GM19324 (cell line): ENCODE measurements around the gene PRAMEF4.
"Not testable (repeated sequence)": the region's sequence is repeated elsewhere in the genome, so short reads cannot be mapped to it uniquely, and the experiment has no call there.

Experiments
- ATAC-seq: cut with Tn5 transposase; IDR thresholded peaks from one replicate; pipeline ENCODE4 v1.9.1; 2021; ENCODE audit warnings: mild to moderate bottlenecking, moderate library complexity; ENCODE audit not compliant: unreplicated experiment, low FRiP score

PRAMEF4 gene

DNA sequence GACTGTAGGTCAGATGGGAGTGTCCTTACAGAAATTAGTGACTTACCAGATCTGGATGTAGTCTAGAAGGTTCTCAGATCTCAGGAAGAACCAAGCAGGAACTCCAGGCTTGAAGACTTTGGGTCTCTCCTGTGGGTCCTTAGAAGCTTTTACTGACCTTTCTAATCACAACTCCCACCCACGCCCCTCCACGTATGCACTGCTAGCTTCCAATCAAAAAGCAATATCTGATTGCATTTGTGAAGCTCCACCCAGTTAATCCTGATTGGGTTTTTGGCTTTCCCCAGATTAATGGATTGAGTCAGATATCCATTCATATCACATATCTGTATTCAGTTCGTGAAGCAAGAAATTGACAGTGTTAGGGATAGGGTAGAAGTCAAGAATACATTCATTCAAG, at the start of gene PRAMEF4:
Gene PRAMEF4 (minus strand): TSS at position 101 of the 400 bp plus-strand sequence. CDS start 2,807 bp downstream, outside the sequence.
- not testable (repeated sequence) for ATAC-seq

DNA sequence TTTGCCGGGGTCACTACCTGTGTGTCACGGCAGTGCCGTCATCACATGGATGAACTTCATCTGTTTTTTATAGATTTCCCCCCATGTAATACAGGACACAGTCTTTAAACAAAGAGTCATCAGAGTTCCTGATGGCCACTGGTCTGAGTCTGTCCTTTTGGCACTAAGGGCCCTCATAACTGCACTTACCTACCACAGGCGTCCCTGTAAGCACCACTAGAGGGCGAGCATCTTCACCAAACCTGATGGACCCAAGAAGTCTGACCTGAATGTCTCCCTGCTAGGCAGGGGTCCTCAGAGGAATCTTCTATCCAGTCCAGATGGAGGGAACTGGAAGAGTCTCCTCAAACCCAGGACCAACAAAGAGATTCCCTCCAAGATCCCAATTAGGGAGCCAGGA, 38.4 kb upstream of the PRAMEF4 start:
- ATAC-seq: not testable (repeated sequence)

DNA sequence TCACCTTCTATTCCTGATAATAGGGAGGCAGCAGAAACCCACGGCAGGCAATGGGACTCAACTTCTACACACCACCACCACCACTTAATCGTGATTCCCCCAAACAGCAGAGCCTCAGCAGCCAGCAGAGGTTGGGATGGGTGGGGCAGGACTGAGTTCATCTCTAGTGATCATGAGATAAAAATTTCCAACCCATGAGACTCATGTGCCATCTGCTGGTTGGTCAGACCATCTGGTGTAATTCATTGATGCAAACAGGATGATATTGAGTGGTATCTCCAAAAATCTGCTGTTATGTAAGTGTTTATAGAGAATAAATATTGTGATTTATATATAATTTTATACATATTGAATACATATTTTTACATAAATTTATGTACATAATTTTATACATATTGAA, 35.7 kb upstream of the PRAMEF4 start:
- ATAC-seq: not testable (repeated sequence)

DNA sequence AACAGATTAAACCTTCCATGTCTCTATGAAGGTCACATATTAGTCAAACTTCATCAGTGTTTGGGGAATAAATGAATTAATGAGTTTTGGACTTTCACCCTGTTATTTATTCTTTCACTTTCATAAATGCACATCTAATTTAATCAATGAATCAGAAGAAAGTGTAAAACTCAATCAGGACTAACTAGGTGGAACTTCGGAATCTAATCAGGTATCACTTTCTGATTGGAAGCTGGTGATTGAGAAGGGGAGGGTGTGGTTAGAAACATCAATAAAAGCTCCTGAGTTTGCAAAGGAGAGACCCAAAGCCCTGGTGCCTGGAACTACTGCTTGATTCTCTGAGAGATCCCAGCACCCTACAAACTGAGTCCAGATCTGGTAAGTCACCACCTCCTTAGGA, 30.3 kb upstream of the PRAMEF4 start, which contains the start of gene PRAMEF7:
Gene PRAMEF7 (plus strand): TSS at position 301 of the 400 bp plus-strand sequence. CDS start 1,083 bp downstream, outside the sequence.
- ATAC-seq: not testable (repeated sequence)

DNA sequence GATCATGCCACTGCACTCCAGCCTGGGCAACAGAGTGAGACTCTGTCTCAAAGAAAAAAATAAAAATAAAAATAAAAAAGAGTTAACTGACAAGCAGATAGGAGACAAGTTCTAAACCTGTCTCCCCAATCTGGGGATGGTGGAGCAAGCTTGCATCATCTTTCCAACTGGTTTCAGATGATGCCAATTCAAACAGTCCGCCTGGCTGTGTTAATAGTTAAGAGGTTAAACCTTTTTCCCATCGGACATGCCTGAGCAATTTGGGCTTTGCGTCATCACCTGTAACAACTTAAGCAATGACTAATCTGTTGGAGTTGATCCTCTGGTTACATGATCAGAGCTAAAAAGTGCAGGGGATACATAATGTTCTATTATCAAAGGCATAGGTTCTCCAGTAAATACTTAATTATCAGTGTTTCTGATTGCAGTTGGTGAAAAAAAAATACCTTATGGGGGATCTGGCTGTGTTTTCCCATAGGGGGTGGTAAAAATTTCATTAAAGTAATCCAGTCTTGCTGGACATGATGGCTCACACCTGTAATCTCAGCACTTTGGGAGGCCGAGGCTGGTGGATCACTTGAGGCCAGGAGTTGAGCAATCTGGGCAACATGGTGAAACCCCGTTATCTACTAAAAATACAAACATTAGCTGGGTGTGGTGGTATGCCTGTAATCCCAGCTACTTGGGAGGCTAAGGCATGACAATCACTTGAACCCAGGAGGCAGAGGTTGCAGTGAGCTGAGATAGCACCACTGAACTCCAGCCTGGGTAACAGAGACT, 18.0 kb upstream of the PRAMEF4 start:
- ATAC-seq: not testable (repeated sequence)

DNA sequence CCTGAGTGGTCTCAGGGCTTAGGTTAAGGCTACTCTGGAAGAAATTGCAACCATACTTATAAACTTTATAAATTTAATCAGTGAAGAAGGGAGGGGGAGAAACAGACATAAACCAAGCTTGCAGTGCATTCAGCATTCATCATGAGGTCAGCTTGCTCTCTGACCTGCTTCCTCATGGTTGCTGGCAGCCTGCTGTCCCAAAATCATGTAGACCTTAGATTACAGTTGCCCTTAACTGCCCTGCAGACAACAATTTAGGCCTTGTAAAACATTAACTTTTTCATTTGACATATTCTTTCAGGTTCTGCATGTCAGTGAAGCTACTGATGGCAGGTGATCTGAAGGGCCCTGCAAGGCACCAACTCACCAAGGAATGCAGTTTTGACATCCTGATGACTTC, 13.2 kb upstream of the PRAMEF4 start:
- ATAC-seq: not testable (repeated sequence)

DNA sequence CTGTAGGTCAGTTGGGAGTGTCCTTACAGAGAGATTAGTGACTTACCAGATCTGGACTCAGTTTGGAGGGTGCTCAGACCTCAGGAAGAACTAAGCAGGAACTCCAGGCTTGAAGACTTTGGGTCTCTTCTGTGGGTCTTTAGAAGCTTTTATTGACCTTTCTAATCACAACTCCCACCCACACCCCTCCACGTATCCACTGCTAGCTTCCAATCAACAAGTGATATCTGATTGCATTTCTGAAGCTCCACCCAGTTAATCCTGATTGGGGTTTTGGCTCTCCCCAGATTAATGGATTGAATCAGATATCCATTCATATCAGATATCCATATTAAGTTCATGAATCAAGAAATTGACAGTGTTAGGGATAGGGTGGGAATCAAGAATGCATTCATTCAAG, 12.2 kb upstream of the PRAMEF4 start, which contains the start of gene PRAMEF10:
Gene PRAMEF10 (minus strand): TSS at position 101 of the 400 bp plus-strand sequence. CDS start 2,423 bp downstream, outside the sequence.
- not testable (repeated sequence) for ATAC-seq

DNA sequence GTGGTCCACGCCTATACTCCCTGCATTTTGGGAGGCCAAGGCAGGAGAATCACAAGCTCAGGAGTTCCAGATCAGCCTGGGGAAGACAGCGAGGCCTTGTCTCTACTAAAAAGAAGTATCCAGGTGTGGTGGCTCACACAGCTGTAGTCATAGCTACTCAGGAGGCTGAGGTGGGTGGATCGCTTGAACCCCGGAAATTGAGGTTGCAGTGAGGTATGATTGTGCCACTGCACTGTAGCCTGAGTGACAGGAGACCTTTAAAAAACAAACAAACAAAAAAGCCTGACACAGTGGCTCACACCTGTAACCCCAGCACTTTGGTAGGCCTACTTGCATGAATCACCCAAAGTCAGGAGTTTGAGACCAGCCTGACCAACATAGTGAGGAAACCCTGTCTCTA, 7.5 kb downstream of the PRAMEF4 start:
- not testable (repeated sequence) for ATAC-seq

DNA sequence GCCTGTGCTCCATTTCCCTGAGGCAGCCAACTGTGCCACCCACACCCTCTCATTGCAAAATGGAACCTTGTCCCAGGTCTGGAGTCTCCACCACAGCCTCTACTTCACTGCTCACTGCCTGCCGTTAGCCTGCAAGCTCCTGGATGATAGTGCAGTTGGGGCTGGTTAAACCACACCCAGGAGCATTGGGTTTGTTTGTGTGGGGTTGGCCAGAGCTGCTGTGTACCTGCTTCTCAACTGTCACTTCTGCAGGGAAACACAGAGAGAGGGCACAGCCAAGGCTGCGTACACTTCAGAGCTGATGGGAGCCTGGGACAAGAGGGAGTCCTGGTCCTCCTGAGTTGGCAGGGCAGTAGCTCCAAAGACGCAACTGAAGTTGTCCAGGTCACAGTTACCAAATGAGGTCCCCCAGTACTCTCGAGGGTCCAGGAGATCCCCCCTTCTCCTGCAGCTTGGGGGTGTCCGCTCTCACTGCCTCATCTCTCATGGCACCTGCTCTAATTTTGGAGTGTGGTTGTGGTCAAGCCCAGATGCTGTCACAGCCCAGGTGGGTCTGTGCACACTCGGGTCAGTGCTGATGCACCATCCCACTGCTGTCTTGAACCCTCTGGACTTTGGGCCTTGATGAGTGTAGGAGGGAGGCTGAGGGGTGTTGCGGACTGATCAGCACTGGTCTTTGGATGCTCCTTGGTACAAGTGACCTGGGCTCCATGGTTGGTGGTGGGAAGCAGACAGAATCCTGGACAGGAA, 22.7 kb downstream of the PRAMEF4 start:
- not testable (repeated sequence) for ATAC-seq

- not testable (repeated sequence) for ATAC-seq
Measured at GRCh38 chr1:12856786-12857185, 29.2 kb downstream of the PRAMEF4 start, which contains the start of gene PRAMEF2. PRAMEF2 (plus strand) TSS chr1:12857086; CDS start chr1:12859010, 1,924 bp downstream.

- ATAC-seq: no peak
Measured at GRCh38 chr1:12851779-12852178, 34.2 kb downstream of the PRAMEF4 start.

- not testable (repeated sequence) for ATAC-seq
Measured at GRCh38 chr1:12848620-12849019, 37.4 kb downstream of the PRAMEF4 start, which contains the start of gene HNRNPCL1. HNRNPCL1 (minus strand) TSS chr1:12848720; CDS start chr1:12848289, 431 bp downstream.

DNA sequence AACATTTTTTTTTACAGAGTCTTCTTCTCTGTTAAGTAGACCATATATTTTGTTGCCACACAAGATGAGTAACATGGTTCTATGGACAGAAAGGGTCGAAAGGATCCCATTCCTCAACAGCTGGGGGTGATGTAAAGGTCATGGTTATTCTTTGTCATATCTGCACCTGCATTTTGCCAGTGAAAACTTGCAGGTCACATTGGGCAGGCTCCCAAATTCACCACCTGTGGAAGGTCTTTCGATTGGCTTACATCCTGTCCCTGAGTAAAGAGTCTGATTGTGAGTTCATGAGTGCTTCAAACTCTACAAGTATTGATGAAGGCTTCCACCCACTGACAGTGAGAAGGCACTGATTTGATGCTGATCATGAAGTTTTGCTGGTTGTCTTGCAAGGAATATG, 52.8 kb downstream of the PRAMEF4 start:
- not testable (repeated sequence) for ATAC-seq

- ATAC-seq: not testable (repeated sequence)
Measured at GRCh38 chr1:12831310-12831709, 54.7 kb downstream of the PRAMEF4 start, which contains the start of gene PRAMEF11. PRAMEF11 (minus strand) TSS chr1:12831410; CDS start chr1:12828789, 2,621 bp downstream.
